ENCODE measurements around the gene NCAPH2.

Gene NCAPH2

DNA sequence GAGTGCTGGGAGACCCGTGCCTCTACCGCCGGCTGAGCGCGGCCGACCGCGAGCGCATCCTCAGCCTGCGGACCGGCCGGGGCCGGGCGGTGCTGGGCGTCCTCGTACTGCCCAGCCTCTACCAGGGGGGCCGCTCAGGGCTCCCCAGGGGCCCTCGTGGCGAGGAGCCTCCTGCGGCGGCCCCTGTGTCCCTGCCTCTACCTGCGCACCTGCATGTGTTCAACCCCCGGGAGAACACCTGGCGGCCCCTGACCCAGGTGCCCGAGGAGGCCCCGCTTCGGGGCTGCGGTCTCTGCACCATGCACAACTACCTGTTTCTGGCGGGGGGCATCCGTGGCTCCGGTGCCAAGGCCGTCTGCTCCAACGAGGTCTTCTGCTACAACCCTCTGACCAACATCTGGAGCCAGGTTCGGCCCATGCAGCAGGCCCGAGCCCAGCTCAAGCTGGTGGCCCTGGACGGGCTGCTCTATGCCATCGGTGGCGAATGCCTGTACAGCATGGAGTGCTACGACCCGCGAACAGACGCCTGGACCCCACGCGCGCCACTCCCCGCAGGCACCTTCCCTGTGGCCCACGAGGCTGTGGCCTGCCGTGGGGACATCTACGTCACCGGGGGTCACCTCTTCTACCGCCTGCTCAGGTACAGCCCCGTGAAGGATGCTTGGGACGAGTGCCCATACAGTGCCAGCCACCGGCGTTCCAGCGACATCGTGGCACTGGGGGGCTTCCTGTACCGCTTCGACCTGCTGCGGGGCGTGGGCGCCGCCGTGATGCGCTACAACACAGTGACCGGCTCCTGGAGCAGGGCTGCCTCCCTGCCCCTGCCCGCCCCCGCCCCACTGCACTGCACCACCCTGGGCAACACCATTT is 41.1 kb downstream of the NCAPH2 start (continued):
- TF ChIP-seq PATZ1 (tag by site-specific recombination; IDR thresholded peaks at IDR 0.05) (no peak), GLI4 (tag by site-specific recombination; IDR thresholded peaks at IDR 0.05) (no peak), ZNF707 (tag by site-specific recombination; IDR thresholded peaks at IDR 0.05) (no peak), SCRT1 (tag by site-specific recombination; IDR thresholded peaks at IDR 0.05; ENCODE audit: borderline replicate concordance) (no peak), ZNF214 (tag by site-specific recombination; IDR thresholded peaks at IDR 0.05; ENCODE audit: borderline replicate concordance) (no peak), ZNF23 (tag by site-specific recombination; IDR thresholded peaks at IDR 0.05; ENCODE audit: borderline replicate concordance) (no peak), ZNF561 (tag by site-specific recombination; IDR thresholded peaks at IDR 0.05; ENCODE audit: borderline replicate concordance) (no peak)
- TF ChIP-seq, protein P1, sequence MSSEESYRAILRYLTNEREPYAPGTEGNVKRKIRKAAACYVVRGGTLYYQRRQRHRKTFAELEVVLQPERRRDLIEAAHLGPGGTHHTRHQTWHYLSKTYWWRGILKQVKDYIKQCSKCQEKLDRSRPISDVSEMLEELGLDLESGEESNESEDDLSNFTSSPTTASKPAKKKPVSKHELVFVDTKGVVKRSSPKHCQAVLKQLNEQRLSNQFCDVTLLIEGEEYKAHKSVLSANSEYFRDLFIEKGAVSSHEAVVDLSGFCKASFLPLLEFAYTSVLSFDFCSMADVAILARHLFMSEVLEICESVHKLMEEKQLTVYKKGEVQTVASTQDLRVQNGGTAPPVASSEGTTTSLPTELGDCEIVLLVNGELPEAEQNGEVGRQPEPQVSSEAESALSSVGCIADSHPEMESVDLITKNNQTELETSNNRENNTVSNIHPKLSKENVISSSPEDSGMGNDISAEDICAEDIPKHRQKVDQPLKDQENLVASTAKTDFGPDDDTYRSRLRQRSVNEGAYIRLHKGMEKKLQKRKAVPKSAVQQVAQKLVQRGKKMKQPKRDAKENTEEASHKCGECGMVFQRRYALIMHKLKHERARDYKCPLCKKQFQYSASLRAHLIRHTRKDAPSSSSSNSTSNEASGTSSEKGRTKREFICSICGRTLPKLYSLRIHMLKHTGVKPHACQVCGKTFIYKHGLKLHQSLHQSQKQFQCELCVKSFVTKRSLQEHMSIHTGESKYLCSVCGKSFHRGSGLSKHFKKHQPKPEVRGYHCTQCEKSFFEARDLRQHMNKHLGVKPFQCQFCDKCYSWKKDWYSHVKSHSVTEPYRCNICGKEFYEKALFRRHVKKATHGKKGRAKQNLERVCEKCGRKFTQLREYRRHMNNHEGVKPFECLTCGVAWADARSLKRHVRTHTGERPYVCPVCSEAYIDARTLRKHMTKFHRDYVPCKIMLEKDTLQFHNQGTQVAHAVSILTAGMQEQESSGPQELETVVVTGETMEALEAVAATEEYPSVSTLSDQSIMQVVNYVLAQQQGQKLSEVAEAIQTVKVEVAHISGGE (tag by site-specific recombination; conservative IDR thresholded peaks at IDR 0.05; ENCODE audit: low read depth): no peak

GRCh38 chr22:50550395-50550794 is 42.4 kb downstream of the NCAPH2 start:
- Histone ChIP-seq H3K4me3 (ENCODE audit: low read depth, low read length) (no peak overlapping the region), H3K27ac (ENCODE audit: extremely low read depth, low read depth, low read length) (no peak overlapping the region), H3K9me3 (ENCODE audit: control insufficient read depth, insufficient read depth, low read depth, low read length) (no peaks in the 10 kb centered on the region), H3K4me1 (ENCODE audit: control insufficient read depth, insufficient read depth, low read length) (no peaks in the 10 kb centered on the region), H3K36me3 (ENCODE audit: control insufficient read depth in 2 of 2, insufficient read depth in 1 of 2, low read length in 2 of 2) (no peaks in the 10 kb centered on the region)
- ChIA-PET POLR2A (interaction anchor here (0.6 to 2.4 kb wide), 4 partner anchors 11 to 680 kb away, joined by 3 to 14 read pairs (median 3); partner anchors contain the start of gene SCO2), CTCF (interaction anchor here (2.9 kb wide), 1 partner anchor 13 kb away, joined by 21 read pairs; the partner anchor contains the start of gene SYCE3)
- TF ChIP-seq ZNF426 (tag by site-specific recombination; IDR thresholded peaks at IDR 0.05): no peak

DNA sequence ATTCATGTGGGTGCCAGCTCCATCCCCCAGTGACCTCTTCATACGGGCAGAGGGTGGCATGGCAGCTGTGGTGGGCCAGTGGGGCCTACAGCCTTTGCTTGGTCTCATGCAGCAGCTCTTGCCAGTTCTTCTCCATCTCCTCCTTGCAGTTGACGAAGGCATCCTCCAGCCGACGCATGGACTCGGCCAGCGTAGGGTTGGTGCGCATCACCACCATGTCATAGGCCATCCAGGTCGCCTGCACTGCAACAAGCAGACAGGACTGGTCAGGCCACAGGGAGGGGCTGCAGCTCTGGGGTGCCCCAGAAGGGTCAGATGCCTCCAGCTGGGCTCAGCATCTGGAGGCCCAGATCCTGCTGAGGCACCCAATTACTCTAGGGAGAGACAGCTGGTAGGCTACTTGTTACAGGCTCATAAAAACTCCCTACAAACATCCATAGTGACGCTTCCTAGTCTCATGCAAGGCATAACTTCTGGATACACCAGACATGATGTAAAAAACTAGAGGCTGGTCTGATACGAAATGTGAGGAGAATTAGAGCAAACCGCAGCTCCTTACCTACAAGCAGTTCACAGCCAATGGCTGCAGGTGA is 43.2 kb downstream of the NCAPH2 start:
- no peaks in the 10 kb centered on the region for H3K9me3 ChIP-seq (ENCODE audit: control insufficient read depth, insufficient read depth, low read depth, low read length)
- no peak overlapping the region for H3K27ac ChIP-seq (ENCODE audit: extremely low read depth, low read depth, low read length)
- CTCF ChIA-PET: interaction anchor here (0.7 to 2.9 kb wide), 2 partner anchors 12 to 69 kb away, joined by 3 to 21 read pairs; partner anchors contain the start of gene SYCE3
- POLR2A ChIA-PET: interaction anchor here (0.6 to 2.4 kb wide), 3 partner anchors 25 to 681 kb away, joined by 3 to 14 read pairs (median 3); partner anchors contain the start of gene SCO2
- H3K4me1 ChIP-seq (ENCODE audit: control insufficient read depth, insufficient read depth, low read length): no peaks in the 10 kb centered on the region
- no peaks in the 10 kb centered on the region for H3K36me3 ChIP-seq (ENCODE audit: control insufficient read depth in 2 of 2, insufficient read depth in 1 of 2, low read length in 2 of 2)
- no peak for TF ChIP-seq ZNF629 (tag by site-specific recombination; IDR thresholded peaks at IDR 0.05)
- no peak for TF ChIP-seq MEIS1 (CRISPR knock-in tag; IDR thresholded peaks at IDR 0.05; ENCODE audit: borderline replicate concordance)
- TF ChIP-seq ZIC2 (tag by site-specific recombination; IDR thresholded peaks at IDR 0.05): peak; percentile 85
- TF ChIP-seq EGR2 (tag by site-specific recombination; IDR thresholded peaks at IDR 0.05; ENCODE audit: low read depth): no peak
- H3K4me3 ChIP-seq (ENCODE audit: low read depth, low read length): no peak overlapping the region
